DND-41 (cell line): ENCODE results near the gene TPD52L1.
"Not testable (repeated sequence)": the region's sequence is repeated elsewhere in the genome, so short reads cannot be mapped to it uniquely, and the experiment has no call there.

Experiments used
- EZH2 ChIP-seq: IDR thresholded peaks from 3 replicates; pipeline ENCODE4 v1.6.1; 2012; ENCODE audit warnings: borderline replicate concordance, low read depth, mild to moderate bottlenecking, moderate library complexity, low read length, inconsistent platforms; ENCODE audit not compliant: severe bottlenecking
- TF ChIP-seq, protein P1 (sequence below): IDR thresholded peaks from 2 replicates; pipeline ENCODE4 v1.5.1; 2012; ENCODE audit warnings: borderline replicate concordance, low read length, moderate library complexity, mild to moderate bottlenecking; ENCODE audit not compliant: poor library complexity, severe bottlenecking; ENCODE audit errors: extremely low read depth

GRCh38 chr6:125282470-125282869 lies 128.9 kb downstream of the TPD52L1 start:
- TF ChIP-seq, protein P1, sequence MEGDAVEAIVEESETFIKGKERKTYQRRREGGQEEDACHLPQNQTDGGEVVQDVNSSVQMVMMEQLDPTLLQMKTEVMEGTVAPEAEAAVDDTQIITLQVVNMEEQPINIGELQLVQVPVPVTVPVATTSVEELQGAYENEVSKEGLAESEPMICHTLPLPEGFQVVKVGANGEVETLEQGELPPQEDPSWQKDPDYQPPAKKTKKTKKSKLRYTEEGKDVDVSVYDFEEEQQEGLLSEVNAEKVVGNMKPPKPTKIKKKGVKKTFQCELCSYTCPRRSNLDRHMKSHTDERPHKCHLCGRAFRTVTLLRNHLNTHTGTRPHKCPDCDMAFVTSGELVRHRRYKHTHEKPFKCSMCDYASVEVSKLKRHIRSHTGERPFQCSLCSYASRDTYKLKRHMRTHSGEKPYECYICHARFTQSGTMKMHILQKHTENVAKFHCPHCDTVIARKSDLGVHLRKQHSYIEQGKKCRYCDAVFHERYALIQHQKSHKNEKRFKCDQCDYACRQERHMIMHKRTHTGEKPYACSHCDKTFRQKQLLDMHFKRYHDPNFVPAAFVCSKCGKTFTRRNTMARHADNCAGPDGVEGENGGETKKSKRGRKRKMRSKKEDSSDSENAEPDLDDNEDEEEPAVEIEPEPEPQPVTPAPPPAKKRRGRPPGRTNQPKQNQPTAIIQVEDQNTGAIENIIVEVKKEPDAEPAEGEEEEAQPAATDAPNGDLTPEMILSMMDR, result not testable (repeated sequence)
- TF ChIP-seq EZH2, result not testable (repeated sequence)
